GM23338 (cell line): Measurements from ENCODE around the gene VPS37C. TPM values are rescaled to one million over a fixed set of nuclear protein-coding genes. Genes with fewer than 3 reads are reported as not detected.

Experiments used
- ATAC-seq: fragments of 200-7000 bp; cut with Tn5 transposase; 3 replicates; pipeline ENCODE4 v1.9.1; 2020
- DNase-seq: peaks from one replicate; pipeline ENCODE4 v3.0.0-alpha.2; 2015; ENCODE audit warnings: low spot score
- H2AFZ ChIP-seq: fragments of 200-600 bp; sonication (generic); 2 replicates; pipeline ENCODE4 v1.8.0; 2016; ENCODE audit warnings: antibody characterized with exemption, mild to moderate bottlenecking, moderate library complexity
- H3F3A ChIP-seq: fragments of 200-600 bp; sonication (generic); replicated peaks from 2 replicates; pipeline ENCODE4 v1.8.0; 2017; ENCODE audit warnings: antibody characterized with exemption, mixed run types, low read depth
- H3K27ac ChIP-seq: fragments of 200-600 bp; sonication (generic); 2 replicates; pipeline ENCODE4 v1.6.1; 2016; ENCODE audit warnings: low read depth
- H3K27me3 ChIP-seq: fragments of 200-600 bp; sonication (generic); 2 replicates; pipeline ENCODE4 v1.8.0; 2016; ENCODE audit warnings: mild to moderate bottlenecking, mixed run types, moderate library complexity; ENCODE audit not compliant: insufficient read depth
- H3K36me3 ChIP-seq: fragments of 200-600 bp; sonication (generic); 2 replicates; pipeline ENCODE4 v1.8.0; 2016; ENCODE audit warnings: mild to moderate bottlenecking; ENCODE audit not compliant: insufficient read depth
- H3K4me1 ChIP-seq: fragments of 200-600 bp; sonication (generic); 2 replicates; pipeline ENCODE4 v1.8.0; 2016; ENCODE audit warnings: mild to moderate bottlenecking, moderate library complexity; ENCODE audit not compliant: insufficient read depth
- H3K4me2 ChIP-seq: fragments of 200-600 bp; sonication (generic); 2 replicates; pipeline ENCODE4 v1.7.1; 2017; ENCODE audit warnings: mixed run types
- H3K4me3 ChIP-seq: fragments of 200-600 bp; sonication (generic); 2 replicates; pipeline ENCODE4 v1.6.1; 2016; ENCODE audit warnings: mixed run types
- H3K79me2 ChIP-seq: fragments of 200-600 bp; sonication (generic); replicated peaks from 2 replicates; pipeline ENCODE4 v1.8.0; 2017; ENCODE audit warnings: mild to moderate bottlenecking; ENCODE audit not compliant: insufficient read depth
- H3K9me2 ChIP-seq: fragments of 200-600 bp; sonication (generic); 2 replicates; pipeline ENCODE4 v1.8.0; 2017; ENCODE audit not compliant: insufficient read depth
- H4K20me1 ChIP-seq: fragments of 200-600 bp; sonication (generic); replicated peaks from 2 replicates; pipeline ENCODE4 v1.8.0; 2017; ENCODE audit warnings: mild to moderate bottlenecking; ENCODE audit not compliant: insufficient read depth
- H3K27ac Mint-ChIP-seq: 2 replicates; pipeline ENCODE4 v1.8.0; 2020; ENCODE audit warnings: inconsistent platforms, mild to moderate bottlenecking, moderate library complexity, mixed read lengths
- H3K27me3 Mint-ChIP-seq: 3 replicates; pipeline ENCODE4 v1.8.0; 2022; ENCODE audit warnings: low read depth, mild to moderate bottlenecking, moderate library complexity, mixed read lengths, inconsistent platforms; ENCODE audit not compliant: insufficient read depth, poor library complexity
- H3K36me3 Mint-ChIP-seq: 3 replicates; pipeline ENCODE4 v1.8.0; 2021; ENCODE audit warnings: low read depth, mild to moderate bottlenecking, inconsistent platforms, moderate library complexity, mixed read lengths
- H3K4me1 Mint-ChIP-seq: 3 replicates; pipeline ENCODE4 v1.8.0; 2020; ENCODE audit warnings: mild to moderate bottlenecking, inconsistent platforms, mixed read lengths
- H3K4me3 Mint-ChIP-seq: 3 replicates; pipeline ENCODE4 v1.8.0; 2021; ENCODE audit warnings: moderate library complexity, mild to moderate bottlenecking, inconsistent platforms, mixed read lengths
- H3K9me3 Mint-ChIP-seq: 3 replicates; pipeline ENCODE4 v1.8.0; 2020; ENCODE audit warnings: moderate library complexity, mild to moderate bottlenecking, inconsistent platforms, mixed read lengths
- CREB1 ChIP-seq: fragments of 250-450 bp; sonication (Bioruptor Pico); IDR thresholded peaks from 2 replicates; pipeline ENCODE4 v1.5.0; 2020; ENCODE audit warnings: low read depth, mild to moderate bottlenecking, moderate library complexity
- ETS1 ChIP-seq: IDR thresholded peaks from 2 replicates; pipeline ENCODE4 v1.6.1; 2016; ENCODE audit warnings: antibody characterized with exemption
- EZH2 ChIP-seq: fragments of 200-600 bp; sonication (generic); IDR thresholded peaks from one replicate; pipeline ENCODE4 v1.8.0; 2017; ENCODE audit warnings: antibody characterized with exemption, mild to moderate bottlenecking, low read depth; ENCODE audit not compliant: unreplicated experiment
- EZH2phosphoT487 ChIP-seq: fragments of 200-600 bp; sonication (generic); IDR thresholded peaks from one replicate; pipeline ENCODE4 v1.8.1; 2018; ENCODE audit warnings: antibody characterized with exemption; ENCODE audit not compliant: unreplicated experiment
- JUNB ChIP-seq: IDR thresholded peaks from one replicate; pipeline ENCODE4 v1.6.1; 2016; ENCODE audit warnings: antibody characterized with exemption; ENCODE audit not compliant: unreplicated experiment
- POLR2AphosphoS5 ChIP-seq: IDR thresholded peaks from 2 replicates; pipeline ENCODE4 v1.6.1; 2016; ENCODE audit warnings: antibody characterized with exemption, low read depth
- REST ChIP-seq: IDR thresholded peaks from one replicate; pipeline ENCODE4 v1.6.1; 2018; ENCODE audit warnings: antibody characterized with exemption; ENCODE audit not compliant: unreplicated experiment
- STAT1 ChIP-seq: IDR thresholded peaks from one replicate; pipeline ENCODE4 v1.6.1; 2016; ENCODE audit warnings: antibody characterized with exemption; ENCODE audit not compliant: unreplicated experiment
- ZNF114 ChIP-seq: fragments of 250-450 bp; sonication (Bioruptor Pico); IDR thresholded peaks from 2 replicates; pipeline ENCODE4 v1.5.0; 2020; ENCODE audit warnings: mild to moderate bottlenecking, moderate library complexity
- ZNF331 ChIP-seq: fragments of 250-450 bp; sonication (Bioruptor Pico); IDR thresholded peaks from 2 replicates; pipeline ENCODE4 v1.5.0; 2020; ENCODE audit warnings: low read depth, mild to moderate bottlenecking, moderate library complexity
- polyA plus RNA-seq: library from polyadenylated mRNA; unstranded; fragments of >200 nt; fragmentation: Nextera tagmentation; extraction: Ambion mirVana; gene quantifications from 2 replicates; pipeline ENCODE4 v1.2.1, GENCODE V29; 2016
- total RNA-seq: library from RNA; depleted of rRNA; stranded (reverse); fragments of >200 nt; shearing (Covaris generic); gene quantifications from 2 replicates; pipeline ENCODE4 v1.2.3, GENCODE V29; 2014

The VPS37C gene
- total and polyA plus RNA-seq, 2 experiments from 2014 or later = 8.8 to 19.4 TPM

- H3K9me3 Mint-ChIP-seq = peaks cover 9% of the 10 kb centered on the region
- H3K27me3 ChIP-seq = no peaks in the 10 kb centered on the region
- H3K4me2 ChIP-seq = no peak overlapping the region
- no peaks in the 10 kb centered on the region; the same call in 1 of the 2 replicates for H3K9me2 ChIP-seq
- no peak overlapping the region for H3K4me3 ChIP-seq
- no peak overlapping the region for H3K27ac ChIP-seq
- H3F3A ChIP-seq = no peaks in the 10 kb centered on the region
- H2AFZ ChIP-seq = no peak overlapping the region
- DNase-seq (no peak), ATAC-seq (no peak)
- H4K20me1 ChIP-seq = no peaks in the 10 kb centered on the region
- no peak overlapping the region for H3K27ac Mint-ChIP-seq
- no peaks in the 10 kb centered on the region for H3K4me1 ChIP-seq
- H3K36me3 Mint-ChIP-seq = no peaks in the 10 kb centered on the region; the same call in 2 of the 3 replicates
- no peaks in the 10 kb centered on the region for H3K36me3 ChIP-seq
- no peaks in the 10 kb centered on the region; the same call in 2 of the 3 replicates for H3K4me1 Mint-ChIP-seq
- no peaks in the 10 kb centered on the region for H3K79me2 ChIP-seq
- TF ChIP-seq ZNF114 (CRISPR knock-in tag) (no peak), ETS1 (no peak), EZH2phosphoT487 (no peak)
- H3K4me3 Mint-ChIP-seq = no peak overlapping the region
- H3K27me3 Mint-ChIP-seq = peaks cover 6% of the 10 kb centered on the region
Observed at GRCh38 chr11:61168800-61169199, 7.6 kb upstream of the VPS37C start.

GRCh38 chr11:61168042-61168688, 6.9 kb upstream of the VPS37C start:
- Mint-ChIP-seq H3K4me3 (no peak overlapping the region), H3K27ac (no peak overlapping the region), H3K27me3 (peaks cover 3% of the 10 kb centered on the region), H3K36me3 (no peaks in the 10 kb centered on the region; the same call in 2 of the 3 replicates), H3K9me3 (peaks cover 9% of the 10 kb centered on the region), H3K4me1 (no peaks in the 10 kb centered on the region; the same call in 2 of the 3 replicates)
- Histone ChIP-seq H3F3A (no peaks in the 10 kb centered on the region), H3K9me2 (no peaks in the 10 kb centered on the region), H3K27ac (no peak overlapping the region), H4K20me1 (no peaks in the 10 kb centered on the region), H3K79me2 (no peaks in the 10 kb centered on the region), H2AFZ (no peak overlapping the region), H3K4me2 (no peak overlapping the region), H3K4me3 (no peak overlapping the region), H3K27me3 (no peaks in the 10 kb centered on the region), H3K4me1 (no peaks in the 10 kb centered on the region), H3K36me3 (no peaks in the 10 kb centered on the region)
- DNase-seq (no peak), ATAC-seq (no peak)
- no peak for TF ChIP-seq EZH2
- TF ChIP-seq CREB1 (CRISPR knock-in tag) = no peak
- TF ChIP-seq POLR2AphosphoS5 = no peak
- TF ChIP-seq REST = no peak
- no peak for TF ChIP-seq ZNF114 (CRISPR knock-in tag)
- TF ChIP-seq ETS1 = no peak
- no peak for TF ChIP-seq ZNF331 (CRISPR knock-in tag)
- no peak for TF ChIP-seq JUNB
- no peak for TF ChIP-seq STAT1
